Activated CD4-positive, alpha-beta T cell treated with anti-CD3 and anti-CD28 coated beads, Interleukin-2, Interleukin-6, amounts not matched to agents 100 ng/mL and 50 ng/mL, durations not matched to agents 16 hours and 8 hours (primary cell): ENCODE measurements around the gene CLDN8.

Source experiments
- DNase-seq: peaks from one replicate; pipeline ENCODE4 v3.0.0-alpha.2; 2020

Gene CLDN8

GRCh38 chr21:30216041-30216723 is at the start of gene CLDN8:
Gene CLDN8, minus strand, starts transcription at chr21:30216097. Its CDS starts 172 bp downstream, at chr21:30215925.
- no peak for DNase-seq

GRCh38 chr21:30257773-30258172 is 41.9 kb upstream of the CLDN8 start:
- DNase-seq: peak; percentile 1

DNA sequence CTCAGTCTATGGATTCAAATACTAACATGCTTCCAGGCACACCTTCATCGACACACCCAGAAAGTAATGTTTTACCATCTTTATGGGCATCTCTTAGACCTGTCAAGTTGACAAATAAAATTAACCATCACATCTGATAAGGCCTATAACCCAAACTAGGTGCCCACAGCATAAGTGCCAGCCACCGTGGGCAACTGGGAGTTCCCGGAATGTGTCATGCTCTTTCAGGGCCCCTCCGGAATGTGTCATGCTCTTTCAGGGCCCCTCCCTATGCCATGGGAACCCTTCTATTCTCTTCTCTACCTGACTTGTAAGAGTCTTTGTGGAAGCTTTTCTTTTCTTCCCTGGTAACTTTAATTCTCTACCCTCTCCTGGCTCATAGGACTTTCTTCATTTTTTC is 40.2 kb upstream of the CLDN8 start:
- DNase-seq: no peak

GRCh38 chr21:30255679-30256078 is 39.8 kb upstream of the CLDN8 start:
- DNase-seq: no peak

- DNase-seq: no peak
Observed at GRCh38 chr21:30251781-30252180, 35.9 kb upstream of the CLDN8 start.

DNA sequence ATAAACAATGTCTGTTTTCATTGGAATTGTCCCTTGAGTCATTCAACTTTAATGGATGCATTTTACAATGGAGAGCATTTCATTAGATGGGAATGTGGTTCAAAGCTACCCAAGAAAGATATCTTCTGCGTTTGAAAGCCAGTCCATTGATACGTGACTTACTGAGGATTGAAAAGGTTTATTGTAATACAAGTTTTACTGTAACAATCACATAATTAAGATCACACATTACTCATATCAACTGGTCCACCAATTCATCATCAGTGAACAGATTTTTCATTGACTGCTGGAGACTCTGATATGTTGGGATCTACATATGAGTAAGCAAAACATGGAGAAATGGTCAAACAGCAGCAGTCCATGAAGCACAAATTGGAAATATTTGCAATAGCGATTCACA is 34.0 kb upstream of the CLDN8 start:
- no peak for DNase-seq

- no peak for DNase-seq
Observed at GRCh38 chr21:30248844-30249243, 32.9 kb upstream of the CLDN8 start.

DNA sequence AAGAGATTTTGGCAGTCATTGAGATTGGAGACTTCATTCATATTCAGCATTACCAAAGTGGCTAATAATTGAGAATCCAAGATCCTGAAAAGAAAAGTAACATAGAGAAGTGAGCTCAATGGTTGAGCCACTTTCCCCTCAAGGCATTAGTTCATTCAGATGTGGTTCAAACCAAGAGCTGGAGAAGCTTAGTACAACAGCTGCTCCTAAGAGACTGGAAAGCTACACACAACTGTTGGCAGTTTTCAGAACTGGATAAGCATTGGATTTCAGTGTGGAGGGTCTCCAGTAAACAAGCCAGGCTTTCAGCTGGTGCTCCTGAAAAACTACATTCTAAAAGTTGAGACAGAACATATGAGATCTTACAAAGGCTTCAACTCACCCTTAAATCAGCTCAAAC is 29.2 kb upstream of the CLDN8 start:
- DNase-seq: no peak

GRCh38 chr21:30243691-30244090 is 27.8 kb upstream of the CLDN8 start:
- no peak for DNase-seq

DNA sequence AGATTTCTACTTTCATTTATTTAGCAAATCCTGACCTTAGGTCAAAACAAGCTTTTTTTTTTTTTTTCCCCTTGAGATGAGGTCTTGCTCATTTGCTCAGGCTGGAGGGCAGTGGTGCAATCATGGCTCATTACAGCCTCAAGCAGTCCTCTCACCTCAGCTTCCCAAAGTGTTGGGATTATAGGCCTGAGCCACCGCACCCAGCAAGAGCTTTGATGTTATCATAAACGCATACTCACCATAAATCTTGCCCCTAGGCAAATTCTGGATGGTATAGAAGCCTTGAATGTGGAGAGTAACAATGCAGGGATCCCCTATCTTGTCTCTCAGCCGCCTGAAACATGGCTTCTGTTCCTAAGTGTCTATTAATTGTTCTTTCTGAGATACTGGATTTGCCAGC is 24.8 kb upstream of the CLDN8 start:
- DNase-seq: no peak

- DNase-seq: no peak
Observed at GRCh38 chr21:30238168-30238567, 22.3 kb upstream of the CLDN8 start.

DNA sequence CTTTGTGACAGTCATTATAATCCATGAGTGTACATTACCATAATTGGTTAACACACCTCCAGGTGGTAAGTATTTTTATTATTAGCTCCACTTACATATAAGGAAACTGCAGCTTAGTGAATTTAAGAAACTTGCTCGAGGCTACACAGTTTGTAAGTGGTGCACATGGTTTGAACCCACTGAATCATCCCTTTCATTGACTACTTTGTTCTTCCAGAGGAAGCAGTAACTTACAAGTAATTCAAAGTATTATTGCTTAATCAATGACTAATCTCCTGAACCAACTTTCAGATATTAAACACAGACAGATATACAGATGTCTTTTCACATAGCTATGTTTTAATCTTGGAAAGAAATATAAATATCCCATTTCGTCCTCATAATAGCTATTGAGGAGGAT is 18.7 kb upstream of the CLDN8 start:
- DNase-seq: no peak

GRCh38 chr21:30234050-30234449 is 18.2 kb upstream of the CLDN8 start:
- no peak for DNase-seq

- DNase-seq: no peak
Observed at GRCh38 chr21:30233228-30234020, 17.5 kb upstream of the CLDN8 start.

- no peak for DNase-seq
Observed at GRCh38 chr21:30232011-30232410, 16.1 kb upstream of the CLDN8 start.

DNA sequence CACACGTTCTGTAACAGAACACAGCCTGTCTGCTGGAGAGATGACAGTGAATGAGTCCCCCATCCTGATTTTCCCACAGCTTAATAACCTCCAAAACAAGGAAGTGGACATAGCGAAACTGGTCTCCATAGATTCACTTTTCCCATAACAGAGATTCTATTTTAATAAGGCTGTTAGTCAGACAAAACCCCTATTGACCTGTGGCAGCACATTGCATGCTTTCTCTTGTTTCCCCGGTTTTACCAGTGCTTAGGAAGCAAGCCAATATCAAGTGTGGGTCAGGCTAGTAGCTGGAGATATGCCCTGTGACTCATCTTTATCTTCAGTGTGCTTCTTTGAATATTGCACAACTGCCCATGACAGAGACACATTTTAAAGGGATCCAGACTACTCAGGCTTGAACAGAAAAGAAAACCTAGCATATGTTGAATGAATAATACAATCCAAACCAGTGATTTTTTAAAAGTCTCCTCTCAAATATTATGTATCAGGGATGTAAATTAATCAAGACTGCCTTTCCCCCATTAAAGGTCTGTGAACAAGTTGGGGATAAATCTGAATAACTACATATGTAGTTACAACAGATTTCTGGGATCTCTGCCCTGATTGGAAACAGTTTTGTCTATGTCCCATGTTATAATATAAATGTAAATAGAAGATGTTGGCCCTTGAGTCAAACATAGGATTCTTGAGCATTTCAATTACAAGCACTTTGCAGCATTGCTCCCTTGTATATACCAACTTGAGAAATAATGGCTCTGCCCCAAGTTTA is 11.9 kb upstream of the CLDN8 start:
- no peak for DNase-seq

DNA sequence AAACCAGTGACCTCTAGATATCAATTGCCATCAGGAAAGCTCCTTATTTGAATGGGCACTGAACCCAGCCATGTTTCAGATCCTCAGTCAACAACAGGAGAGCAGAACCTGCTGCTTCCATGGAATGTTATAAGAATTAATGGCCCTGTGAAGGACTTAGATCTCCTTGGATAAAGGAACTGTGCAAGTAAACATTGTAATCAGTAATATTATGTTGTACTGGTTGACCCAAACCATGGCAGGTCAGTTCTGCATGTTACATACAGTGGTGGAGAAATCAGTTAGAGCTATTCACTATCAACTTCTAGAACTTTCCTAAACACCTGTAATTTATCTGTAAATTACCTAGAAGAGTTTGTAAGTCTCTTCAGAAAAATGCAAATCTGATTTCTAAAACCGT is 11.2 kb upstream of the CLDN8 start:
- no peak for DNase-seq

- no peak for DNase-seq
Observed at GRCh38 chr21:30223596-30223995, 7.7 kb upstream of the CLDN8 start.

DNA sequence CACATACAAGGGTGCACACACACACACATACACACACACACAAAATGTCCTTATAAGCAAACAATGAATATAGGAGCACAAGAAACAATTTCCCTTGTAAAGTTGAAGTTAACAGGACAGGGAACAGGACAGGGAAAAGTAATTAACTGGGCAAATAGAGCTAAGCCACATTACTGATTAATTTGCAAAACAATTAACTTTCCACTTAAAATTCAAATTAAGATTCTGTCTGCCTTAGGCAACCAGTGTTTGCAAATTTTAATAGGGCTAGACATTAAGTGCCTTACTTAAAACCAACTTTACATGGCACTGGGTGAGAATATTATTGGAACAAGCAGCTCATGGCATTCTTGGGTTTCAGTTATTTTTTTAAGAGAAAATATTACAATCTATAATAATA is 6.8 kb upstream of the CLDN8 start:
- DNase-seq: no peak

DNA sequence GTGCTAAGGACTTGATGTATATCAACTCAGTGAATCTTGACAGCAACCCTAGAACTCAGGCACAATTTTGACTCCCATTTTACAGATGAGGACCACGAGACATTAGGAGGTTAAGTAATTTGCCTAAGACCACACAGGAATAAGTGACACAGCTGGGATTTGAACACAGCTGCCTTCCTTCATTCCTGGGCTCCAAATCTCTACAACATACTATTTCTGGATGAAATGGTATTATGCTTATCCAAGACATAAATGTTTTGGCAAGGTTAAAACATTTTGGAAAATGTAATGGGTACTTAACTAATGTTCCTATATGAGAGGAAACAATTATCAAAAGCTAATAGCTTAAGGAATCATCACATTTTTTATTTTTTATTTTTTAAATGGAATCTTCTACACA is 4.8 kb downstream of the CLDN8 start:
- no peak for DNase-seq

DNA sequence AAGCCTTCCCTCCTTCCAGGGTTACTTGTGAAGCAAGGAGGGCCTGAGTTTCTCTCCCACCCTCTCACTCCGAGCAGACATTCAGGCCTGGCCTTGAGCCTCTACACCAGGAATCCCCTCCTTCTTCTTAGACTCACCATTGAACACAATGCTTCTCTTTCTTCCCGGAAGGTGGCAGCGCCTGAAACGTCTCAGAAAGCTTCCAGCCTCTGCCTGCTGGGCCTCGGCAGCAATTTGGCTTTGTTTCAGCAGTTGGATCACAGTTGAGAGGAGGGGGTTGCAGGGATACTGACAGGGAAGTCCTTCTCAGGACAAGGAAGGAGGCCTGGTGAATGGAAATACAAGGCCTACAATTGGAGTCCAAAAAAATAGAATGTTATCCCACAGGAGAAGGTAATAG is 6.3 kb downstream of the CLDN8 start:
- DNase-seq: no peak

GRCh38 chr21:30207252-30207579 is 8.7 kb downstream of the CLDN8 start:
- no peak for DNase-seq

- DNase-seq: no peak
Observed at GRCh38 chr21:30206551-30207251, 9.2 kb downstream of the CLDN8 start.
